ENCODE measurements around the gene STIM1.
A peak's percentile ranks its signal among the peaks of the same experiment; 100 is the strongest.

The STIM1 gene

GRCh38 chr11:3916962-3917361 is 61.5 kb downstream of the STIM1 start:
- Mint-ChIP-seq H3K27me3 (ENCODE audit: low read depth) (no peaks in the 10 kb centered on the region), H3K9me3 (peaks cover 2% of the 10 kb centered on the region), H3K4me1 (ENCODE audit: low read depth) (peaks cover 49% of the 10 kb centered on the region), H3K27ac (peak overlapping the region; percentile 6), H3K4me3 (peak overlapping the region; percentile 1), H3K36me3 (ENCODE audit: low read depth) (peaks cover 17% of the 10 kb centered on the region)

GRCh38 chr11:3920148-3920852 is 64.8 kb downstream of the STIM1 start:
- peaks cover 43% of the 10 kb centered on the region for H3K4me1 Mint-ChIP-seq (ENCODE audit: low read depth)
- peak overlapping the region; percentile 12 for H3K27ac Mint-ChIP-seq
- no peaks in the 10 kb centered on the region for H3K27me3 Mint-ChIP-seq (ENCODE audit: low read depth)
- peaks cover 2% of the 10 kb centered on the region for H3K9me3 Mint-ChIP-seq
- H3K4me3 Mint-ChIP-seq, result peak overlapping the region; percentile 14
- peaks cover 22% of the 10 kb centered on the region for H3K36me3 Mint-ChIP-seq (ENCODE audit: low read depth)

DNA sequence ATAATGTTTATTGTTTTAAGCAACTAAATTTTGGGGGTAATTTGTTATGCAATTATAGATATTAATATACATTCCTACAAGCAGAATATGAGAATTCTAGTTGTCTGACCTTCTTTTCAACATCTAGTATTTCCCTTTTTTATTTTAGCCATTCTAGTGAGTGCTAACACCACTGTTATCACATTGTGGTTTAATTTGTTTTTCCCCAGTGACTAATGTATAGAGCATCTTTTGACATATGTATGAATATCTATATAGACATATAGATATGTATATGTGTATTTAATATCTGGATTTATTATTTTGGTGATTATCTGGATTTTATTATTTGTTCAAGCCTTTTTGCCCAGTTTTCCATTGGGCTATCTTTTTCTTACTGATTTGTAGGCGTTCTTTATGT is 66.6 kb downstream of the STIM1 start:
- Mint-ChIP-seq H3K36me3 (ENCODE audit: low read depth) (peaks cover 22% of the 10 kb centered on the region), H3K4me3 (no peak overlapping the region), H3K9me3 (peaks cover 2% of the 10 kb centered on the region), H3K27ac (no peak overlapping the region), H3K27me3 (ENCODE audit: low read depth) (no peaks in the 10 kb centered on the region), H3K4me1 (ENCODE audit: low read depth) (peaks cover 39% of the 10 kb centered on the region)

DNA sequence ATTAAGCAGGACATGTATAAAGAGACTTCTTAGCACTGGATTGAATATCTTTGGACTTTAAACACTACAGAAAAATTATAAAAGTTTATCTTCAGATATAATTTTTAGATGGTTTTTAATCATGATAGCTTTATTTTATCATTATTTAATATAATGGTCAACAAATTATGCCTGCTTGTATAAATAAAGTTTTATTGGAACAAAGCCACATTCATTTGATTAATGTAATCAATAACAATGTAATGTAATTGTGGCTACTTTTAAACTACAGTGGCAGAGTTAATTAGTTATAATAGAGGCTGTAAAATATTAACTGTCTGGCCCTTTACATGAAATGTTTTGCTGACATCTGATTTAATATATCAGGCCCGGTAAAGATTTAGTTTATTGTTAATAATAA is 70.0 kb downstream of the STIM1 start:
- Mint-ChIP-seq H3K27ac (no peak overlapping the region), H3K9me3 (peaks cover 2% of the 10 kb centered on the region), H3K36me3 (ENCODE audit: low read depth) (peaks cover 13% of the 10 kb centered on the region), H3K4me3 (no peak overlapping the region), H3K27me3 (ENCODE audit: low read depth) (no peaks in the 10 kb centered on the region), H3K4me1 (ENCODE audit: low read depth) (peaks cover 10% of the 10 kb centered on the region)

GRCh38 chr11:3926458-3927095 is 71.1 kb downstream of the STIM1 start:
- Mint-ChIP-seq H3K27me3 (ENCODE audit: low read depth) (no peaks in the 10 kb centered on the region), H3K4me1 (ENCODE audit: low read depth) (peaks cover 7% of the 10 kb centered on the region), H3K36me3 (ENCODE audit: low read depth) (peaks cover 15% of the 10 kb centered on the region), H3K9me3 (no peaks in the 10 kb centered on the region), H3K27ac (no peak overlapping the region), H3K4me3 (no peak overlapping the region)

DNA sequence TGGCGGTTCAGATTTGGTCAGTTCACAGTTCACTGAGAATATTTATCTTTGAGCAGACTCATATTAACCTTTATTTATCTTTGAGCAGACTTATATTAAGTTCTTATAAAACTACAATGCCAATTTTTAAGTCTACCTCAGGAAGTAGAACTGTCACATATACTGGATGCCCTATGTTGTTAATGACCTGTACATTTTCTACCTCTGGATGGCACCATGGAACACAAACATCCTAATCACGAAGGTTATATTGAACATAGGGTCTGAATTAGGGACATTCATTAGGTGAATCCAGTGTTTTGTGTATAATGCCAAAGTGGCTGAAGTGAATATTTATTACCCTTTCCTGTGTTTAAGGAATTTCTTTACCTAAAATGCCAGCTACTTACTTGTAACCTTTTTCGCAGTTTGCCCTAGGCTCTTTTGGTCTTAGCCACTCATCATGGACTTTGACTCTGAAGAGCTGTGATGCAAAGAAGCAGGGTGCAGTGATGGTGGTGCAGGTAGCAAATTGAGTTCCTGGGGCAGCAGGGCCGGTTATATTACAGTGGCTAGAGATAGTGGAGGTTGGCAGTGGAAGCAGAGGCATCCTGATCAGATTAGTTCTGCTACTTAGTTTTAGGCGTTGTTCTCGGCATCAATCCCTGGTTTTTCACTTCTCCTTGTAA is 71.8 kb downstream of the STIM1 start:
- H3K4me1 Mint-ChIP-seq (ENCODE audit: low read depth), result peaks cover 7% of the 10 kb centered on the region
- no peaks in the 10 kb centered on the region for H3K27me3 Mint-ChIP-seq (ENCODE audit: low read depth)
- H3K36me3 Mint-ChIP-seq (ENCODE audit: low read depth), result peaks cover 17% of the 10 kb centered on the region
- H3K4me3 Mint-ChIP-seq, result no peak overlapping the region
- no peaks in the 10 kb centered on the region for H3K9me3 Mint-ChIP-seq
- no peak overlapping the region for H3K27ac Mint-ChIP-seq

DNA sequence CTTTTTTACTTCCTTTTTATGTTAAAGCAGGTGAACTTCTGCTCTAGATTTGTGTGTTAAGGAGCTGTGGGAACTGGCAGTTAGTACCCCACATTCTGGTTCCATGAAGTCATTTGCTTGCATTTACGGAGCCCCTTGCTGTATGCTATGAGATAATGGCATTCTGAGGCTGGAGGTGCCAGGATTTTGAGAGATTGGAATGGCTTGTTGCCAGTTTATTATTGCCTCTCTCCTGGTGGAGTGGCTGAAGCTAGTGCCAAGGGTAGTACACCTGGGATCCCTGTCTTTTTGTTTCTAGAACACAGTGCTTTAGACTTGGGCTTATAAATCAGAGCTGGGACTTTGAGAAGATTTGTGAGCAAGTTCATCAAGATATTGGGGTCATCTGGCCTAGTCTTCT is 73.8 kb downstream of the STIM1 start:
- Mint-ChIP-seq H3K27ac (no peak overlapping the region), H3K9me3 (no peaks in the 10 kb centered on the region), H3K27me3 (ENCODE audit: low read depth) (no peaks in the 10 kb centered on the region), H3K4me1 (ENCODE audit: low read depth) (peaks cover 11% of the 10 kb centered on the region), H3K36me3 (ENCODE audit: low read depth) (peaks cover 12% of the 10 kb centered on the region), H3K4me3 (no peak overlapping the region)

DNA sequence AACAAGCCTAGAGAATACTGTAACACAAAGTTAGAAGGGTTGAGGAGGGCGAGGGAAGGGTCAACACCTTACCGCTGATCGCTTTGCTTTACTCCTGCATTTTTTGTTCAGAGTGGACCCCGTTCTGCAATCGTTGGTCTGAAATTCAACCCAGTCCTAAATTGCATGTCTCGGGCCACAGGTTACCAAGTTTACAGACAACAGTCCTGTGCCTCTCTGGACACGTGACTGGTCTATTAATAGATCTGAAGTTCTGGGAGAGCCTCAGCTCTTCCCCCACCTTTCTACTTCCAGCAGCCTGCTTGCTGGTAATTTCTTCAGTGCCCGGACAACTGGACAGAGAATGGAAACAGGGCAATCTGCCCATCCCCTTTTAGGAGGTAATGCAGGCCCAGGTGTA is 74.2 kb downstream of the STIM1 start:
- H3K4me3 Mint-ChIP-seq, result no peak overlapping the region
- peaks cover 12% of the 10 kb centered on the region for H3K36me3 Mint-ChIP-seq (ENCODE audit: low read depth)
- H3K27ac Mint-ChIP-seq, result no peak overlapping the region
- no peaks in the 10 kb centered on the region for H3K27me3 Mint-ChIP-seq (ENCODE audit: low read depth)
- peaks cover 15% of the 10 kb centered on the region for H3K4me1 Mint-ChIP-seq (ENCODE audit: low read depth)
- H3K9me3 Mint-ChIP-seq, result no peaks in the 10 kb centered on the region

DNA sequence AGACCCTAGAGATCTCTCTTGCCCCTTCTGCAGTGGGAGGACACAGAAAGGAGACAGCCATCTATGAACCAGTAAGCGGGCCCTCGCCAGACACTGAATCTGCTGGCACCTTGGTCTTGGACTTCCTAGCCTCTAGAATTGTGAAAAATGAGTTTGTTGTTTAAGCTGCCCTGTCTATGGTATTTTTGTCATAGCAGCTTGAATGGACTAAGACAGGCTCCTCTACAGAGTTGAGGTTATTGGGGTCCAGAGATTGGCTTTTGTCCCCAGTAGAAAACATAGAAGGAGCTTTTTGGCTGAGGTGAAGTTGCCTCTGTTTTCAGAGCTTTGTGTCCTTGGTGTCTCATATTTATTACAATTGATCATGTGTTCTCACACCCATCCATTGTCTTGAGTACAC is 77.2 kb downstream of the STIM1 start:
- Mint-ChIP-seq H3K9me3 (no peaks in the 10 kb centered on the region), H3K27ac (no peak overlapping the region), H3K27me3 (ENCODE audit: low read depth) (no peaks in the 10 kb centered on the region), H3K36me3 (ENCODE audit: low read depth) (peaks cover 21% of the 10 kb centered on the region), H3K4me1 (ENCODE audit: low read depth) (peaks cover 35% of the 10 kb centered on the region), H3K4me3 (no peak overlapping the region)

GRCh38 chr11:3933165-3933628 is 77.7 kb downstream of the STIM1 start:
- no peak overlapping the region for H3K27ac Mint-ChIP-seq
- no peak overlapping the region for H3K4me3 Mint-ChIP-seq
- no peaks in the 10 kb centered on the region for H3K9me3 Mint-ChIP-seq
- H3K4me1 Mint-ChIP-seq (ENCODE audit: low read depth), result peaks cover 35% of the 10 kb centered on the region
- peaks cover 21% of the 10 kb centered on the region for H3K36me3 Mint-ChIP-seq (ENCODE audit: low read depth)
- no peaks in the 10 kb centered on the region for H3K27me3 Mint-ChIP-seq (ENCODE audit: low read depth)

GRCh38 chr11:3934658-3935057 is 79.2 kb downstream of the STIM1 start:
- Mint-ChIP-seq H3K27ac (peak overlapping the region; percentile 46), H3K9me3 (no peaks in the 10 kb centered on the region), H3K4me1 (ENCODE audit: low read depth) (peaks cover 43% of the 10 kb centered on the region), H3K27me3 (ENCODE audit: low read depth) (no peaks in the 10 kb centered on the region), H3K4me3 (no peak overlapping the region), H3K36me3 (ENCODE audit: low read depth) (peaks cover 17% of the 10 kb centered on the region)

DNA sequence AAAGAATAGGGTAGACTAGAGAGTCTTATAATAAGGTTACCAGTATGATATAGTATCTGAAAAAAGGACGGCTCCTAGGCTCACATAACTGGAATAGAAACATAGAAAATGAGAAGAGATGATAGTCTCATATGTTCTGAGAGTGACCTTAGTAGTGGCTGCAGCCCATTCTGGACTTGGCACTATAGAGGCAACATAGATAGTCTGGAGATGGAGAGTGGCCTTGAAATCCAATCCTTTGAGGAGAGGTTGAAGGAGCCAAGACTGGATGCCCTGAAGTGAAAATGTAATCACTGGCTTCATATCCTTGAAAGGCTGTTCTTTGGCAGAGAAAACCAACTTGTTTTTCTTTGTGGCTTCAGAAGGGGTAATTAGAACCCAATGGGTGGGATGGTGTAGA is 81.1 kb downstream of the STIM1 start:
- H3K4me3 Mint-ChIP-seq, result no peak overlapping the region

GRCh38 chr11:3939211-3939610 is 83.7 kb downstream of the STIM1 start:
- Mint-ChIP-seq H3K36me3 (ENCODE audit: low read depth) (peaks cover 11% of the 10 kb centered on the region), H3K27me3 (ENCODE audit: low read depth) (no peaks in the 10 kb centered on the region), H3K9me3 (no peaks in the 10 kb centered on the region), H3K4me3 (no peak overlapping the region), H3K4me1 (ENCODE audit: low read depth) (peaks cover 71% of the 10 kb centered on the region), H3K27ac (no peak overlapping the region)

More for the DNA sequence above, 81.1 kb downstream of the STIM1 start:
- peaks cover 12% of the 10 kb centered on the region for H3K36me3 Mint-ChIP-seq (ENCODE audit: low read depth)
- no peak overlapping the region for H3K27ac Mint-ChIP-seq
- peaks cover 52% of the 10 kb centered on the region for H3K4me1 Mint-ChIP-seq (ENCODE audit: low read depth)
- H3K27me3 Mint-ChIP-seq (ENCODE audit: low read depth), result no peaks in the 10 kb centered on the region
- H3K9me3 Mint-ChIP-seq, result no peaks in the 10 kb centered on the region

DNA sequence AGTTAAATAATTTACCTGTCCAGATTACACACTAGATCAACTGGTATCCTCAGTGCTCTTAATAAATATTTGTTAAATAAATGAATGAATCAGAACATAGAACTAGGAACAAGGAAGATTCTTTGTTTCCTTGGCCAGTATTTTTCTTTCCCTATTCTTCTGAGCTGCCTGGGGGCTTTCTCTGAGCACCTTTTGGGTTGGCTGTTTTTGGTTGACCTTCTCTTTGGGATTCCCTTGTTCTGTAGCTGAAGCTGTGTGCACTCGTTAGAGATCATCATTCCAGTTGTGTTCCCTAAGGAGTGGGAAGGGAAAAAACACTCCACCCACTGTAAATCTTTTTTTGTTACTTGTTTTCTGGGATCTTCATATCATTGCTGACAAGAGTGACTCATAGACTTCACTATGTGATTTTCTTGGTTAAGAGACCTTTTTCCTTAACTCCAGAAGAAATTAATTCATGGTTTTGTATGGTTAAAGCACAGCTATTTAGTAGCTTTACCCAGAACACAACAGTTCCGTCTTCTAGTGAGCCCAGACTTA is 84.3 kb downstream of the STIM1 start:
- no peak overlapping the region for H3K4me3 Mint-ChIP-seq
- H3K27ac Mint-ChIP-seq, result no peak overlapping the region
- no peaks in the 10 kb centered on the region for H3K9me3 Mint-ChIP-seq
- peaks cover 13% of the 10 kb centered on the region for H3K36me3 Mint-ChIP-seq (ENCODE audit: low read depth)
- H3K4me1 Mint-ChIP-seq (ENCODE audit: low read depth), result peaks cover 71% of the 10 kb centered on the region
- no peaks in the 10 kb centered on the region for H3K27me3 Mint-ChIP-seq (ENCODE audit: low read depth)
